Measurements from ENCODE around the gene FYN.

DNA sequence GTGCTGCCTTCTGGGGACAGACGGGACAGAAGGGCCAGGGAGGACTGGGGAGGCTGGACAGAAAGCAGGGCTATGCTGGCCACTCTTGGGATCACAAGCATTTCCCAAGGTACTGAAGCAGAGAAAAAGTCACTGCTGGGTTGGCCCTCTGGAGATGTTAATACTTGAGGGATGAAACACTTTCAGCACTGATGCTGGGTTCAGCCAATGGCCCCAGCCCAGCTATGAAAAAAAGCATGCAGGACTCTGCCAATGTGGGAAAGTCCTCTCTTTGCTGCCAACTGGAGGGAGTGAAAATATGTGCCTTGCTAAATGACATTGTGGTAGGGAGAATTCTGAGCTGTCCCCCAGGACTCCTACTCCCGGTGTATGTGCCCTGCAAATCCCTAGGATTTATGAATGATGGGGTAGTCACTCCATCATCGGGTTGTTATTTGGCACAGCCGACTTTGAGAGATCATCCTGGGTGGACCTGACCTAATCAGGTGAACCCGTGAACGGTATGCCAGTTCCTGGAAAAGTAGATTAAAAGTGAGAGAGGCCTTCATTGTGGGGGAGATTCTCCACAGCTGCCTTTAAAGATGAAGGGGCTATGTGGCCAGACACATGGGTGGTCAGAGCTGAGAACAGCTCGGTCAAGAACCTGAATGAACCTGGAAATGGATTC lies 147.7 kb downstream of the FYN start:
- TF ChIP-seq, protein P1, sequence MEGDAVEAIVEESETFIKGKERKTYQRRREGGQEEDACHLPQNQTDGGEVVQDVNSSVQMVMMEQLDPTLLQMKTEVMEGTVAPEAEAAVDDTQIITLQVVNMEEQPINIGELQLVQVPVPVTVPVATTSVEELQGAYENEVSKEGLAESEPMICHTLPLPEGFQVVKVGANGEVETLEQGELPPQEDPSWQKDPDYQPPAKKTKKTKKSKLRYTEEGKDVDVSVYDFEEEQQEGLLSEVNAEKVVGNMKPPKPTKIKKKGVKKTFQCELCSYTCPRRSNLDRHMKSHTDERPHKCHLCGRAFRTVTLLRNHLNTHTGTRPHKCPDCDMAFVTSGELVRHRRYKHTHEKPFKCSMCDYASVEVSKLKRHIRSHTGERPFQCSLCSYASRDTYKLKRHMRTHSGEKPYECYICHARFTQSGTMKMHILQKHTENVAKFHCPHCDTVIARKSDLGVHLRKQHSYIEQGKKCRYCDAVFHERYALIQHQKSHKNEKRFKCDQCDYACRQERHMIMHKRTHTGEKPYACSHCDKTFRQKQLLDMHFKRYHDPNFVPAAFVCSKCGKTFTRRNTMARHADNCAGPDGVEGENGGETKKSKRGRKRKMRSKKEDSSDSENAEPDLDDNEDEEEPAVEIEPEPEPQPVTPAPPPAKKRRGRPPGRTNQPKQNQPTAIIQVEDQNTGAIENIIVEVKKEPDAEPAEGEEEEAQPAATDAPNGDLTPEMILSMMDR (IDR thresholded peaks at IDR 0.05), result no peak
- no peak for TF ChIP-seq EP300 (IDR thresholded peaks at IDR 0.05)
- TF ChIP-seq POLR2A (IDR thresholded peaks at IDR 0.05; ENCODE audit: low read depth), result no peak

All from esophagus muscularis mucosa (tissue), 4 donors.